Hindlimb muscle (tissue), 1 donor: ENCODE results near the gene TSHZ3. TPM values are rescaled to one million over a fixed set of nuclear protein-coding genes. Genes with fewer than 3 reads are reported as not detected.

Experiments used
- DNase-seq: peaks from one replicate; pipeline ENCODE4 v3.0.0-alpha.2; 2013
- polyA plus RNA-seq: library from polyadenylated mRNA; unstranded; fragments of 120-200 nt; gene quantifications from one replicate; pipeline ENCODE4 v1.2.1, GENCODE V29; 2013; ENCODE audit not compliant: insufficient read length

TSHZ3 gene
- polyA plus RNA-seq, 1 donor, result 17.6 TPM

GRCh38 chr19:31261019-31261602, 88.1 kb downstream of the TSHZ3 start:
- no peak for DNase-seq

GRCh38 chr19:31260171-31260933, 88.9 kb downstream of the TSHZ3 start:
- DNase-seq, result no peak

- no peak for DNase-seq
Observed at GRCh38 chr19:31258211-31259052, 90.8 kb downstream of the TSHZ3 start.

DNA sequence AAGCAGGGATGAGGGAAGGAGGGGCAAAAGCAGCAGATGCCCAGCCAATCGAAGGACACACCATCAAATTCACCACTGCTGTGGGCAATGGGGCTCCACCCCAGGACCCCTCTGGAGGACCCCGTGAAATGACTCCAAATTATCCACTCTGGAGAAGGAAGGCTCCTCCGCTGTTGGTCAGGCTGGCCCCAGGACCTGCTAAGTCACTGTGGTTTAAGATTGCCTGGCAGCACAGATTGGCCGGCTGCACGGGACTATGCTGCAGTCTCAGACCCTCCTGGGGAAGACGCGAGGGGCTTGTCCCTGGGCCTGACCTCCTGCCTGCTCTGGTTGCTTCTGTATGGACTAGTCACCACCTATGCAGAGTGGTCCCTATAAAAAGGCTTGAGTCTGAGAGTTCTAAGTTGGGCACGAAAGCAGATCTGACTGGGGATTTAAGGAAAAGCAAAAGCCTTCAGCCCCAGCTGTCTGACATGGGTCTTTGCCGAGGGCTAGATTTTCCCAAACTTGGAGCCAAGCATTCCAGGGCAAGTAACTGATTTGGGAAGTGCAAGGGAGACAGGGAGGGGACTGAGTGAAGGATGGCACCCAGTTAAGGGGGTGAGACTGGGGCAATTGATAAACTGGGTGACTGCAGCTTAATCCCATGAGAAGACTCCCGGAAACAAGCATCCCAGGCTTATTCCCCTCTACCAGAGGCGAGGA, 91.7 kb downstream of the TSHZ3 start:
- DNase-seq, result no peak

- DNase-seq, result no peak
Observed at GRCh38 chr19:31257025-31257424, 92.2 kb downstream of the TSHZ3 start.

- DNase-seq, result no peak
Observed at GRCh38 chr19:31256593-31256960, 92.7 kb downstream of the TSHZ3 start.

GRCh38 chr19:31255831-31256592, 93.2 kb downstream of the TSHZ3 start:
- DNase-seq, result no peak

GRCh38 chr19:31255174-31255799, 93.9 kb downstream of the TSHZ3 start:
- DNase-seq, result no peak

GRCh38 chr19:31254611-31255010, 94.6 kb downstream of the TSHZ3 start:
- DNase-seq, result no peak

GRCh38 chr19:31254180-31254551, 95.1 kb downstream of the TSHZ3 start:
- peak; percentile 37 for DNase-seq

DNA sequence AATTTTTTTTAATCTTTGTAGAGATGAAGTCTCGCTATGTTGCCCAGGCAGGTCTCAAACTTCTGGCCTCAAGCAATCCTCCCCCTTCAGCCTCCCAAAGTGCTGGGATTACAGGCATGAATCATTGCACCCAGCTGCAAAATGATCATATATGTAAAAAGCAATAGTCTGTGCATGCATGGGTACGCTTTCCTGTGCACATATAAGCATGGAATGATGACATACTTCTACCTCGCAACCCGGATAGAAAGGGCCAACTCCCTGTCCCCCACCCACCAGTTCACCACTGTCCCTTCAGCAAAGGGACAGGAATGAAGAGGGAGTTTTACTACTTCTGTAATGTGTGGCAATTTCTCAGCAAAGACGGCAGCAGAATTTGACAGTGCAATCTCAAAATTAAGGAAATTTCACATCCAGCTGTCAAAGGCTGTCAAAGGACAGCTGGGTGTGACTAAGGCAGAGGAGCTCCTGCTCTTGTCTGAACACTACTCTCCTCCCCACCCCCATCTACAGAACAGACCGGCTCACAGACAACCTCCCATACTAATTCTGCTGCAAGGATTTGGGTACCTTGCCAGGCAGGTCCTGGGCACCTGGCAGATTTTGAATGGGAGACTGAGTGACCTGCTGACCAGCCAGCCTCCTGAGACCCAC, 95.6 kb downstream of the TSHZ3 start:
- DNase-seq, result no peak

GRCh38 chr19:31252441-31252840, 96.8 kb downstream of the TSHZ3 start:
- DNase-seq, result no peak

DNA sequence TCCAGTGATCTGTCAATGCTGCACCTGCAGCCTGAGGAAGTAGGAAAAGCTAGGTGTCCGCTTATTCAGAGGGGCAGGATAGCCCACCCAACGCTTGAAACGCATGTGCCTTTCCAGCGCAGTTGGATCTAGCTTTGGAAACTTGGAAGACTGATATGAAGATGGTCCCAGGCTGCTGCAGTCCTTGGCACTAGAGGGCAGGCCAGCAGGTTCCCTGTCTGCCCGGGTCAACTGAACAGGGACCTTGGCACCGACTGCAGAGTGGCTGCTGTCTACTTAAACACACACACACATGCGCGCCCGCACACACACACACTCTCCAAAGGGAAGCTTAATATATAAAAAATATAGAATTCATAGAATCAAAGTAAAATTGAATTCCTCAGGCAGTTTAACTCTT, 100.0 kb downstream of the TSHZ3 start:
- DNase-seq, result no peak

DNA sequence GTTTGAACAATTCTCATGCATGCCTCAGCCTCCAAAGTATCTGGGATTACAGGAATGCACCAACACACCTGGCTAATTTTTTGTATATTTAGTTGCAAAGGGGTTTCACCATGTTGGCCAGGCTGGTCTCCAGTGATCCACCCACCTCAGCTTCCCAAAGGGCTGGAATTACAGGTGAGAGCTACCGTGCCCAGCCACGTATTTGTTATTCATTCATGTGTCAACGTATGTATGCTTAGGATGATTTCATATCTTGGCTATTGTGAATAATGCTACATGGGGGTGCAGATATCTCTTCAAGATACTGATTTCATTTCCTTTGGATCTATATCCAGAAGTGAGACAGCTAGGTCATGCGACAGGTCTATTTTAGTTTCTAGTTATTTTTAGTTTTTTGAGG, 113.4 kb downstream of the TSHZ3 start:
- no peak for DNase-seq

DNA sequence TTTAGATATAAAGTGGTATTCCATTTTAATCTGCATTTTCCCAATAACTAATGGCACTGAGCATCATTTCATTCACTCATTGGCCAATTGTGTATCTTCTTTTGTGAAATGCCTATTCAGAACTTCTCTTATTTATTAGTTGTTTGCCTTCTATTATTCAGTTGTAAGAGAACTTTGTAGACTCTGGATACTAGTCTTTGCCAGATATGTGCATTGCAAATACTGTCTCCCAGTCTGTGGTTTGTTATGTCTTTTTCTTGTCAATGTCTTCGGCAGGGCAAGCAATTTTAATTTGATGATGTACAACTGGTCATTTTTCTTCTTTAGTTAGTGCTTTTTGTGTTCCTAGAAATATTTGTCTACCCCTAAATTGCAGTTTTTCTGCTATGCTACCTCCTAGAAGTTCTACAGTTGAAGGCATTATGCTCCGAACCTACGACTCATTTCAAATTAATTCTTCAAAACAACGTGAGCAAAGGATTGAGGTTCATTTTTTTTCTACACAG, 115.9 kb downstream of the TSHZ3 start:
- no peak for DNase-seq

DNA sequence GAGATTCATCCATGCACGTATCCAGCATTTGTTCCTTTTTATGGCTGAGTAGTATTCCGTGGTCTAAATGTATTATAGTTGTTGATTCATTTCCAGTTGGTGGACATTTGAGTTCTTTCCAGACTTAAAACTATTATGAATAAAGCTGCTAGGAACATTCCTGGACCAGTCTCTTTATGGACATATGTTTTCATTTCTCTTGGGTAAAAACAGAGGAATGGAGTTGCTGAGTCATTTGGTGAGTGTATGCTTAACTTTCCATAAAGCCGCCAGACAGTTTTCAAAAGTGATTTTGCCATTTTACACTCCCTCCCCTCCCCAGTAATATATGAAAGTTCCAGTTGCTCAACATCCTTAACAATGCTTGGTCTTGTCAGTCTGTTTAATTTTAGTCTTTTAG, 116.4 kb downstream of the TSHZ3 start:
- DNase-seq, result no peak

DNA sequence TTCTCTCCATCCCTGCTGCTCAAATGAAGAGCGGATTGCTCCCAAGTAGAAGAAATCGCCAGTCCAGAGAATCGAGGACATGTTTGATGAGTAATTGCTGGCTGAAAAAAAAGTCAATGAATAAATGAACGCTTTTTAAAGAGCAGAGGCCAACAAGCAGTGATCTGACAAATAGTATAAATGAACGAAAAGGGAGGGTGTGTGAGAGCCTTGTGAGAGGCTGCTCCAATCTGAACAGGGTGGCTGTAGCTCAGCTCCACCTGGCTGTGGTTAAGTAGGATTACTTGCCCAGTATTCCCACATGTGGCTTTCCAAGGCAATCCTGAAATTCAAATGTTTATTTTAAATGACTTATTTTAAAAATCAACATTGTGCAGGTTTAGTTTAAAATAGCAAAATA, 117.1 kb downstream of the TSHZ3 start:
- DNase-seq, result no peak

- DNase-seq, result no peak
Observed at GRCh38 chr19:31231237-31231636, 118.0 kb downstream of the TSHZ3 start.

DNA sequence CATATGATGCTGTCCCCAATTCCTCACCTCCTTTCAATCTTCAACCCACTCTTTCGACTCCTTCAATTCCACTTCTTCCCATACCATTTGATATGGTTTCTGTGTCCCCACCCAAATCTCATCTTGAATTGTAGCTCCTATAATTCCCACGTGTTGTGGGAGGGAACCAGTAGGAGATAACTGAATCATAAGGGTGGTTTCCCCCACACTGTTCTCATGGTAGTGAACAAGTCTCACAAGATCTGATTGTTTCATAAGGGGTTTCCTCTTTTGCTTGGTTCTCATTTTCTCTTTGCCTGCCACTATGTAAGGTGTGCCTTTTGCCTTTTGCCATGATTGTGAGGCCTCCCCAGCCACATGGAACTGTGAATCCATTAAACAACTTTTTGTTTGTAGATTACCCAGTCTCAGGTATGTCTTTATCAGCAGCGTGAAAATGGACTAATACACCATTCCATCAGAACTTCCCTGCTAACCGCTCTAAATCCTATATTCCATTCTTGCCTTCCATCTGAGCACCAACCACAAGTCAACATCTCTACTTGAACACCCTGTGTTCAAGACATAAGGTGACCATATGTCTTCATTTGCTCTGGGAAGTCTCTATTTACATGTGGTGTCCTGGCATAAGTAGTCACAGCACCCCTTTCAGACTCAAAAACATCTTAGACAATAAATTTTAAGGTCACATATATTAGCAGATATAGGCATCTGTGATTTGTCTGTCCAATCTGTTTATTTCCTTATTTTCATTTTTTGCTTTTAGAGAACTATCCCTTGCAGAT, 122.9 kb downstream of the TSHZ3 start:
- no peak for DNase-seq
